HEK293 (cell line): ENCODE measurements around the gene MRTFB.

Experiments used
- CTCF ChIA-PET: fragments of 350-600 bp; formaldehyde crosslinking; extraction: SDS; loops from one replicate; lab custom pipeline; 2021; ENCODE audit warnings: antibody characterized with exemption; lab: Yijun Ruan, JAX
- POLR2A ChIA-PET: fragments of 300-600 bp; formaldehyde crosslinking; extraction: SDS; loops from one replicate; lab custom pipeline; 2020; ENCODE audit warnings: antibody characterized with exemption, inconsistent platforms; lab: Yijun Ruan, JAX
- H3K27ac ChIP-seq: fragments of 200-500 bp; sonication (Bioruptor generic); 2 replicates; pipeline ENCODE4 v1.5.1; 2014; ENCODE audit warnings: low read depth, low read length, control low read depth, inconsistent platforms; ENCODE audit errors: extremely low read depth
- H3K36me3 ChIP-seq, 2 experiments: fragments of 200-500 bp in 1 of 2; sonication (Bioruptor generic) in 1 of 2; 1 replicate in 1 of 2; 2 replicates in 1 of 2; pipeline ENCODE4 v1.5.1; 2014 to 2017; ENCODE audit warnings: inconsistent platforms in 2 of 2, low read length in 2 of 2; ENCODE audit not compliant: control insufficient read depth in 2 of 2, insufficient read depth in 1 of 2
- H3K4me1 ChIP-seq: fragments of 200-500 bp; sonication (Bioruptor generic); 2 replicates; pipeline ENCODE4 v1.5.1; 2014; ENCODE audit warnings: mild to moderate bottlenecking, low read length, inconsistent platforms; ENCODE audit not compliant: control insufficient read depth, insufficient read depth
- H3K4me3 ChIP-seq: 2 replicates; pipeline ENCODE4 v1.5.1; 2011; ENCODE audit warnings: low read depth, mild to moderate bottlenecking, control low read depth, low read length, moderate library complexity
- H3K9me3 ChIP-seq: fragments of 200-500 bp; sonication (Bioruptor generic); 2 replicates; pipeline ENCODE4 v1.5.1; 2014; ENCODE audit warnings: low read depth, low read length, inconsistent platforms; ENCODE audit not compliant: control insufficient read depth, insufficient read depth
- BCL11B ChIP-seq: fragments of 450-650 bp; formaldehyde crosslinking; IDR thresholded peaks from 2 replicates; pipeline ENCODE4 v1.5.1; 2016; ENCODE audit warnings: low read depth, missing biosample characterization, missing genetic modification characterization
- HIC1 ChIP-seq: fragments of 450-650 bp; formaldehyde crosslinking; IDR thresholded peaks from 2 replicates; pipeline ENCODE4 v1.5.1; 2016; ENCODE audit warnings: missing biosample characterization, missing genetic modification characterization
- MYNN ChIP-seq: fragments of 450-650 bp; formaldehyde crosslinking; IDR thresholded peaks from 2 replicates; pipeline ENCODE4 v1.5.1; 2016; ENCODE audit warnings: missing biosample characterization, missing genetic modification characterization, borderline replicate concordance
- ZBTB8A ChIP-seq: fragments of 450-650 bp; formaldehyde crosslinking; IDR thresholded peaks from 2 replicates; pipeline ENCODE4 v1.5.1; 2016; ENCODE audit warnings: missing biosample characterization, missing genetic modification characterization
- ZFP41 ChIP-seq: fragments of 450-650 bp; formaldehyde crosslinking; IDR thresholded peaks from 2 replicates; pipeline ENCODE4 v1.5.1; 2016; ENCODE audit warnings: missing biosample characterization, missing genetic modification characterization, borderline replicate concordance
- ZNF121 ChIP-seq: fragments of 450-650 bp; formaldehyde crosslinking; IDR thresholded peaks from 2 replicates; pipeline ENCODE4 v1.5.1; 2016; ENCODE audit warnings: missing biosample characterization, missing genetic modification characterization
- ZNF133 ChIP-seq: fragments of 450-650 bp; formaldehyde crosslinking; IDR thresholded peaks from 2 replicates; pipeline ENCODE4 v1.5.1; 2016; ENCODE audit warnings: missing biosample characterization, missing genetic modification characterization
- TF ChIP-seq, protein P1 (sequence below): fragments of 450-650 bp; formaldehyde crosslinking; IDR thresholded peaks from 2 replicates; pipeline ENCODE4 v1.5.1; 2017; ENCODE audit warnings: missing biosample characterization, missing genetic modification characterization

MRTFB gene

GRCh38 chr16:14306485-14307058 lies 235.5 kb downstream of the MRTFB start (continued):
- TF ChIP-seq HIC1 (no peak), MYNN (tag by site-specific recombination) (no peak)

- ChIA-PET POLR2A (no interaction called here), CTCF (interaction anchor here (0.5 kb wide), 1 partner anchor 120 kb away, joined by 4 read pairs; no protein-coding TSS in a partner anchor)
- Histone ChIP-seq H3K9me3 (no peaks in the 10 kb centered on the region), H3K27ac (peak overlapping the region; percentile 20; the same call in 1 of the 2 replicates), H3K36me3 (no peaks in the 10 kb centered on the region), H3K4me3 (no peak overlapping the region), H3K4me1 (no peaks in the 10 kb centered on the region)
- TF ChIP-seq BCL11B (tag by site-specific recombination), result no peak
- 0 out of 2 replicates have a peak, but pooled peaks have one; percentile 16 for TF ChIP-seq ZBTB8A (tag by site-specific recombination)
Observed at GRCh38 chr16:14307059-14307526, 236.0 kb downstream of the MRTFB start.

- Histone ChIP-seq H3K9me3 (no peaks in the 10 kb centered on the region), H3K36me3 (no peaks in the 10 kb centered on the region), H3K4me3 (no peak overlapping the region), H3K4me1 (no peaks in the 10 kb centered on the region), H3K27ac (peak overlapping the region; percentile 20; the same call in 1 of the 2 replicates)
- TF ChIP-seq ZNF133 (tag by site-specific recombination), result no peak
- 0 out of 2 replicates have a peak, but pooled peaks have one; percentile 2 for TF ChIP-seq ZBTB8A (tag by site-specific recombination)
- POLR2A ChIA-PET, result no interaction called here
- CTCF ChIA-PET, result no interaction called here
Observed at GRCh38 chr16:14307527-14308367, 236.6 kb downstream of the MRTFB start.

DNA sequence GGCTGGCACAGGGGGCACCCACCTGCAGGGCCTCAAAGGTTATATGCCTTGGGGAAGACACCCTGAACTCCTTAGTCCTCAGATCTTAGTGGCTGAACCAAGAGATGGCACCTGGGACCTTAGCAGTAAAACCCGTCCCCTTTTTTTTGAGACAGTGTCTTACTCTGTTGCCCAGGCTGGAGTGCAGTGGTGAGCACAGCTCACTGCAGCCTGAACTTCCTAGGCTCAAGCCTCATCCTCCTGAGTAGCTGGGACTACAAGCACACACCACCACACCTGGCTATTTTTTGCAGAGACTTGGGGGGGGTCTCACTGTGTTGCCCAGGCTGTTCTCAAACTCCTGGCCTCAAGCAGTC lies 237.2 kb downstream of the MRTFB start:
- CTCF ChIA-PET, result no interaction called here
- Histone ChIP-seq H3K36me3 (no peaks in the 10 kb centered on the region), H3K27ac (no peak overlapping the region), H3K9me3 (no peaks in the 10 kb centered on the region), H3K4me3 (no peak overlapping the region), H3K4me1 (no peaks in the 10 kb centered on the region)
- POLR2A ChIA-PET, result interaction anchor here (1.1 kb wide), 1 partner anchor 389 kb away, joined by 3 read pairs; the partner anchor contains the start of gene ERCC4
- TF ChIP-seq, protein P1, sequence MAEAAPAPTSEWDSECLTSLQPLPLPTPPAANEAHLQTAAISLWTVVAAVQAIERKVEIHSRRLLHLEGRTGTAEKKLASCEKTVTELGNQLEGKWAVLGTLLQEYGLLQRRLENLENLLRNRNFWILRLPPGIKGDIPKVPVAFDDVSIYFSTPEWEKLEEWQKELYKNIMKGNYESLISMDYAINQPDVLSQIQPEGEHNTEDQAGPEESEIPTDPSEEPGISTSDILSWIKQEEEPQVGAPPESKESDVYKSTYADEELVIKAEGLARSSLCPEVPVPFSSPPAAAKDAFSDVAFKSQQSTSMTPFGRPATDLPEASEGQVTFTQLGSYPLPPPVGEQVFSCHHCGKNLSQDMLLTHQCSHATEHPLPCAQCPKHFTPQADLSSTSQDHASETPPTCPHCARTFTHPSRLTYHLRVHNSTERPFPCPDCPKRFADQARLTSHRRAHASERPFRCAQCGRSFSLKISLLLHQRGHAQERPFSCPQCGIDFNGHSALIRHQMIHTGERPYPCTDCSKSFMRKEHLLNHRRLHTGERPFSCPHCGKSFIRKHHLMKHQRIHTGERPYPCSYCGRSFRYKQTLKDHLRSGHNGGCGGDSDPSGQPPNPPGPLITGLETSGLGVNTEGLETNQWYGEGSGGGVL (tag by site-specific recombination), result no peak
- peak; percentile 93 for TF ChIP-seq ZNF121 (tag by site-specific recombination)
- TF ChIP-seq ZFP41 (tag by site-specific recombination), result no peak
